Spinal cord (tissue), 10 donors: ENCODE measurements around the gene NLE1. TPM values are rescaled to one million over a fixed set of nuclear protein-coding genes. Genes with fewer than 3 reads are reported as not detected.
"Not testable (repeated sequence)": the region's sequence is repeated elsewhere in the genome, so short reads cannot be mapped to it uniquely, and the experiment has no call there.

ENCODE experiments used
- DNase-seq, 6 donors: peaks; one replicate each; pipeline versions ENCODE4 v3.0.0 to v3.0.0-alpha.2; 2013 to 2015; ENCODE audit warnings: low spot score in 6 of 6, low read depth in 4 of 6
- H3K27ac ChIP-seq: one replicate; pipeline ENCODE4 v1.5.1; 2013; ENCODE audit warnings: low read depth, low read length, control low read depth
- H3K27me3 ChIP-seq: one replicate; pipeline ENCODE4 v1.6.1; 2013; ENCODE audit warnings: low read length; ENCODE audit not compliant: control insufficient read depth, insufficient read depth
- H3K36me3 ChIP-seq: one replicate; pipeline ENCODE4 v1.6.1; 2013; ENCODE audit warnings: low read length; ENCODE audit not compliant: control insufficient read depth, insufficient read depth
- H3K4me1 ChIP-seq: one replicate; pipeline ENCODE4 v1.6.1; 2013; ENCODE audit warnings: low read length; ENCODE audit not compliant: control insufficient read depth, insufficient read depth
- H3K4me3 ChIP-seq: one replicate; pipeline ENCODE4 v1.5.1; 2013; ENCODE audit warnings: low read depth, low read length, control low read depth
- H3K9me3 ChIP-seq: one replicate; pipeline ENCODE4 v1.6.1; 2013; ENCODE audit warnings: low read length; ENCODE audit not compliant: control insufficient read depth, insufficient read depth
- WGBS: methylation state at CpG from one replicate; pipeline ENCODE4 v1.1.5; 2013; ENCODE audit warnings: missing lambda C conversion rate; ENCODE audit not compliant: insufficient coverage; 5-methylcytosine and 5-hydroxymethylcytosine counted together
- polyA plus RNA-seq, 2 donors: library from polyadenylated mRNA; unstranded; fragments of 120-200 nt; gene quantifications; one replicate each; pipeline ENCODE4 v1.2.1, GENCODE V29; 2013; ENCODE audit not compliant: insufficient read length in 2 of 2
- total RNA-seq, 2 donors: library from RNA; depleted of rRNA in 1 of 2; stranded (reverse); fragments of 120-200 nt in 1 of 2; fragments of >200 nt in 1 of 2; gene quantifications; one replicate each; pipeline versions ENCODE4 v1.2.3 to v1.2.4, GENCODE V29; 2013 to 2014
- donor health status: healthy.

Gene NLE1
- total and polyA plus RNA-seq, 4 donors: 14.2 to 26.1 (median 19.0) TPM

DNA sequence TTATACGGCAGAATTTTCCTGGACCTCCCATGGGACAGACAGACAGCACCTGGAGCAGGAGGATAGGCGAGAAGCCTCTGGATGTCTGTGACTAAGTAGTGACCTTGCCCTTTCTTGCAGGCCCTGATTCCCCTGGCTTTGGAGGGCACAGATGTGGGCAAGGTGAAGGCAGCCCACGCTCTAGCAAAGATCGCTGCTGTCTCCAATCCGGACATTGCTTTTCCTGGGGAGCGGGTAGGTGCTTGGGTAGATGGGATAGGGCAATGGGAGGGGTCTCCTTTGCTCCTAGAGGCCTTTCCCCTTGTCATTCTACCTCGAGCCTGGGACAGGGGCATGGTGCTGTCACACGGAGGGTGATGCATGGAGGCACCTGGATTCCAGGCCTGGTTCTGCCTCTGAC lies 34.8 kb upstream of the NLE1 start:
- Histone ChIP-seq H3K9me3 (no peaks in the 10 kb centered on the region), H3K4me3 (no peak overlapping the region), H3K36me3 (no peaks in the 10 kb centered on the region), H3K27ac (no peak overlapping the region), H3K27me3 (no peaks in the 10 kb centered on the region), H3K4me1 (no peaks in the 10 kb centered on the region)
- 78% methylated on average over 5 of the region's 8 CpGs for WGBS
- DNase-seq: no peak

DNA sequence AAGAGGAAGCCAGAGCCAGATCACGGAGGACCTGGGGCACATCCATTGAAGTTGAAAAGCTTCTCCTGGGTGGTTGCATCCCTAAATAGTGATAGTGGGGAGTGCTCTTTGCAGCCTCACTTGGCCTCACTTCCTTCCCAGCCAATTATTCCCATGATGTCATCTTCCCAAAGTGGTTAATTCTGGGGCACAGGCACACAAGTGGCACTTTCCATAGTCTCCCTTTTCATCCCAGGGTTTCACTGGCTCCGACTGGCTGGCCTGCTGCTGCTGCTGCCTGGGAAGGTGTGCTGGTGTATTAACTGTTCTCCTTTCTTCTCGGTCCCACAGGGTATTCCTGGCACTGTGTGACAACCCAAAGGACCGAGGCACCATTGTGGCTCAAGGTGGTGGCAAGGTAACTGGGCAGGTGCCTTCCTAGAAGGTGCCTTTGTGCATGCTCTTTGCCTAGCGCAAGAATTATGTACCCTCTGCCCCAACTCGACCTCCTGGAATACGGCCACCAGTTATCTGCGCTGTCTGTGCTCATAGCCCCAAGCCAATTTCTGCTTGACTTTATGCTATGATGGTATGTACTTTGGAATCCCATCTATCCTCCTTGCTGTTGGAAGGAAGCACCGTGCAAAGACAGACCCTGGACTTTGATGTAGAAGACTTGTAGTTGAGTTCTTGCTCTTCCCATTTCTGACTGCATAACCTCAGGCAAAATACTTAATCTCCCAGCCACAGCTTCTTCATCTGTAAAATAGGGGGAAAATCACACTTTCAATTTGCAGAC lies 33.7 kb upstream of the NLE1 start:
- Histone ChIP-seq H3K27ac (no peak overlapping the region), H3K27me3 (no peaks in the 10 kb centered on the region), H3K4me3 (no peak overlapping the region), H3K36me3 (no peaks in the 10 kb centered on the region), H3K9me3 (no peaks in the 10 kb centered on the region), H3K4me1 (no peaks in the 10 kb centered on the region)
- 73% methylated on average over 3 of the region's 9 CpGs for WGBS
- DNase-seq: no peak

DNA sequence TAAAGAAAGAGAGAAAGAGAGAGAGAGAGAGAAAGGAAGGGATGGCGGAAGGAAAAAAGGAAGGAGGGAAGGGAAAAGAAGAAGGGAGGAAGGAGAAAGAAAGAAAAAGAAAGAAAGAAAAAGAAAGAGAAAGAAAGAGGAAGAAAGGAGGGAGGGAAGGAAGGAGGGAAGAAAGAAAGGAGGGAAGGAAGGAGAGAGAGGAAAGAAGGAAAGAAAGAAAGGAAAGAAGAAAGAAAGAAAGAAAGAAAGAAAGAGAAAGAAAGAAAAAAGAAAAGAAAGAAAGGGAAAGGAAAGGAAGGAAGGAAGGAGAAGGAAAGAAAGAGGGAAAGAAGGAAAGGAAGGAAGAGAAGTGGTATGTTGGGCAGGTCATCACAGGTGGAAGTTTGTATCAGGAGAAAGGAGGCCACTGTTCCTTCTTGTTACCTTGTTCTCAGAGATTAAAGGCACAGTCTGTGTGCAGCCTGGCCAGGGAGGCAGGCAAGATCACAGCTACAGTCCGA lies 32.8 kb upstream of the NLE1 start:
- H3K4me3 ChIP-seq: no peak overlapping the region
- no peaks in the 10 kb centered on the region for H3K27me3 ChIP-seq
- WGBS: 92% methylated on average over 2 of the region's 2 CpGs
- no peak overlapping the region for H3K27ac ChIP-seq
- no peak for DNase-seq
- H3K9me3 ChIP-seq: no peaks in the 10 kb centered on the region
- H3K4me1 ChIP-seq: no peaks in the 10 kb centered on the region
- no peaks in the 10 kb centered on the region for H3K36me3 ChIP-seq

DNA sequence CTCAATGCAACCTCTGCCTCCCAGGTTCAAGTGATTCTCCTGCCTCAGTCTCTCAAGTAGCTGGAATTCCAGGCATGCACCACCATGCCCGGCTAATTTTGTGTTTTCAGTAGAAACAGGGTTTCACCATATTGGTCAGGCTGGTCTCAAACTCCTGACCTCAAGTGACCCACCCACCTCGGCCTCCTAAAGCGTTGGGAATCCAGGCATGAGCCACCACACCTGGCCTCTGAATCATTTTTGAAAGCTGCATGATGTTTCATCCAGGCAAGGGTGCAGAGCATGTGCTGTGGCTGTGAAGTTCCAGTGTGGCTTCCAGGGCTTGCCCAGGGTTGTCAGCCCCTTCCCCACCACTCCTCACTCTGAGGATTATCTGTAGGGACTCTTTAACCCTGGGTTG lies 30.2 kb upstream of the NLE1 start:
- not testable (repeated sequence) for H3K4me1 ChIP-seq, H3K36me3 ChIP-seq, H3K27ac ChIP-seq, H3K4me3 ChIP-seq, DNase-seq, H3K27me3 ChIP-seq, H3K9me3 ChIP-seq
- 90% methylated on average over 3 of the region's 3 CpGs for WGBS

DNA sequence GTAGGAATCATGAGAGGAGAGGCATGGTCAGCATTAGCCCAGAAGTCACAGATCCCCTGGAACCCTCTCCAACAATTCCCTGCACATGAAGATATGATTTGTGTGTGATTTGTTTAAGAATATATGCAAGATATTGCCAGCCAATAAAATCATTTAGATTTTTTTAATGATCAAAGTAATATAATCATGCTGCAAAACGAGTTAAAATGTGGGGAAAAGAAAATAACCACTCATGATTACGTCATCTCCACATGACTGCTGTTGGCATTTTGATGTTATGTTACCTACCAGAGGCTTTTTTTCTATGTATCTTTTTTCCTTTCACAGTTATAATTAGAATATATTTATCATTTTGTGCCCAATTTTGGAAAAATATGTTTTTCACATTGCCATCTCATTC lies 29.7 kb upstream of the NLE1 start:
- no peaks in the 10 kb centered on the region for H3K36me3 ChIP-seq
- H3K27ac ChIP-seq: no peak overlapping the region
- H3K4me3 ChIP-seq: no peak overlapping the region
- WGBS: no CpG with 5 or more reads among the region's 2 CpGs
- no peaks in the 10 kb centered on the region for H3K27me3 ChIP-seq
- DNase-seq: no peak
- H3K4me1 ChIP-seq: no peaks in the 10 kb centered on the region
- no peaks in the 10 kb centered on the region for H3K9me3 ChIP-seq

DNA sequence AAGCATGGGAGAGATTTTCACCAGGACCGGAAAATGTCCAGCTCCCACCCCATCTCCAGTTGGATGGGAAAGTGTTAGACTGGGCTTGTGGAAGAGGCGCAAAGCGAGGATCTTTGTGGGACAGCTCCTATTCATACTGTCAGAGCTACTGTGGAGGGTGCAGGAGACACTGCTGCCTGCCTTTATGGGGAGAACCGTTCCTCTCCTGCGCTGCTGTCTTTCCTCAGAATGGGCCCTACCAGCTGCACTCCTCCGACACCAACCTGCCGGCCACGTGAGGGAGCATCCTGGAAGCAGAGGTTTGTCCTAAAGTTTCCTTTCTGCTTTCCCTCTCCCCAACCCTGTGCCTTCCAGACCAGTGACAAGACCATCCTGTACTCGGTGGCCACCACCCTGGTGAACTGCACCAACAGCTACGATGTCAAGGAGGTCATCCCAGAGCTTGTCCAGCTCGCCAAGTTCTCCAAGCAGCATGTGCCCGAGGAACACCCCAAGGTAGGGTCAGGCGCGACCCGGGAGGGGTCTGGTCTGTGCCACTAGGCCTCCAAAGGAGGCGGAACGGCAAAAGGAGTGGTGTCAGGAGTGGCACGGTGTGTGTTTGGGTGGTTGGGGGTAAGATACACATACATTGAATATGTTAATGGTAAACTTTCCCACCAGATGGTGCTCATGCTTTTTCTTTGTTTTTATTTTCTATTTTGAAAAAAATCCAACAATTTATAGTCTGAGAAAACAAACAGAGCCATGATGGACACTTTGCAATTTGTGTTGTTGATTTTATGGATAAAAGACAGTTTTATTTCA lies 29.1 kb upstream of the NLE1 start:
- Histone ChIP-seq H3K9me3 (no peaks in the 10 kb centered on the region), H3K27me3 (no peaks in the 10 kb centered on the region), H3K36me3 (no peaks in the 10 kb centered on the region), H3K4me1 (no peaks in the 10 kb centered on the region), H3K27ac (no peak overlapping the region), H3K4me3 (no peak overlapping the region)
- DNase-seq: peak in 1 of 6 donors; percentile 42
- WGBS: 79% methylated on average over 13 of the region's 18 CpGs

DNA sequence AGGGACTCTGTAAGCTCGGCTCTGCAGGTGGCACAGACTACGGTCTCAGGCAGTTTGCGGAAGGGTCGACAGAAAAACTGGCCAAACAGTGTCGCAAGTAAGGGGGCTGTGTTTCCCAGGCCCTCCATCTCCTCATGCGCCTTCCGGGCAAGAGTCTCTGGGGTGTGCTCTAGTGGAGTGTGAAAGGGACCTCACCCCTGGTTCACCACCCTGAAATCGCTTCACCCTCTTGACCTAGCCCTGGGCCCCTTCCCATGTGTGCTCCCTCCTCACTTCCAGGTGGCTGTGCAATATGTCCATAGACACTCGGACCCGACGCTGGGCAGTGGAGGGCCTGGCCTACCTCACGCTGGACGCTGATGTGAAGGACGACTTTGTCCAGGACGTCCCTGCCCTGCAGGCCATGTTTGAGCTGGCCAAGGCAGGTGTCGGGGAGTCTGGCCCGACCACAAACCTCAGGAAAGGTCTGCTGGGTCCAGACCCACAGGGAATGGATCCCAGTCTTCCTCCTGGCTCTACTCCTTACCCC lies 27.8 kb upstream of the NLE1 start:
- Histone ChIP-seq H3K9me3 (no peaks in the 10 kb centered on the region), H3K27me3 (peaks cover under 1% of the 10 kb centered on the region), H3K4me1 (no peaks in the 10 kb centered on the region), H3K27ac (no peak overlapping the region), H3K4me3 (no peak overlapping the region), H3K36me3 (no peaks in the 10 kb centered on the region)
- no peak for DNase-seq
- 90% methylated on average over 14 of the region's 17 CpGs for WGBS

DNA sequence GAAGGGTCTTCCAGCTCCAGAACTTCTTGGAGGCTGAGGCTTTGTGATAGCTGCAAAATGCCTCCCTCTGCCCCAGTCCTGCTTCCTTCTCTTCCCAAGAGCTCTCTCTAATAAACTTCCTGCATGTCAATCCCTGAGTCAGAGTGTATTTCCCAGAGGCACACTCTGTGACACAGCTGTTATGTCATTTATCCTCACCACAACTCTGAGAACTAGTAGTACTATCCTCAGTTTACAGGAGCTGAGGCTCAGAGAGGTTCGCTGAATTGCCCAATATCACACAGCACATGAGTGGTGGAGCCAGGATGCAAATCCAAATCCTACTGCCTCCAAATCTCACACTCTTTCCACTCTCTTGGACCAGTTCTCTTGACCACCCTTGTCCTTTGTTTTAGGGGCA lies 25.6 kb upstream of the NLE1 start:
- Histone ChIP-seq H3K4me3 (no peak overlapping the region), H3K36me3 (no peaks in the 10 kb centered on the region)
- WGBS: 100% methylated on average over 1 of the region's 1 CpG

DNA sequence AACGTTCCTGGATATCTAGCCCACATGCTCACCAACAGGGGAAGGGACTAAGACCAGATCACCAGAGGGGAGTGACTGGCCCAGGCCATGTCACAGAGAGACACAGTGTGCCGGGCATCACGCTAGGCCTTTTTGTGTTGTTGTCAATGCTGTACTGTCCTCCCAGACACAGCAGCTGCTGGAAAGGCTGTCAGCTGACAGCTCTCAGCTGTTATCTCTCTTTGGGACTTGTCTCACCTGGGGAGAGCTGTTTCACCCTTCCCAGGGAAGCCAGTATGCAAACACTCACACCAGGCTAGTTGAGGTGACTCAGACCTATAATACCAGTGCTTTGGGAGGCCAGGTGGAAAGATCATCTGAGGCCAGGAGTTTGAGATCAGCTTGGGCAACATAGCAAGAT lies 24.9 kb upstream of the NLE1 start:
- Histone ChIP-seq H3K27me3 (peaks cover 7% of the 10 kb centered on the region), H3K4me3 (no peak overlapping the region), H3K36me3 (no peaks in the 10 kb centered on the region), H3K4me1 (no peaks in the 10 kb centered on the region), H3K27ac (no peak overlapping the region), H3K9me3 (no peaks in the 10 kb centered on the region)
- 54% methylated on average over 3 of the region's 3 CpGs for whole genome bisulfite sequencing
- no peak for DNase-seq

More for the DNA sequence above, 25.6 kb upstream of the NLE1 start:
- no peaks in the 10 kb centered on the region for H3K4me1 ChIP-seq
- H3K9me3 ChIP-seq: no peaks in the 10 kb centered on the region
- no peak for DNase-seq
- H3K27me3 ChIP-seq: peaks cover 6% of the 10 kb centered on the region
- H3K27ac ChIP-seq: no peak overlapping the region
